Body of pancreas (tissue), 4 donors: ENCODE measurements around the gene TMEM234. TPM values are rescaled to one million over a fixed set of nuclear protein-coding genes. Genes with fewer than 3 reads are reported as not detected.

Experiments
- ATAC-seq: fragments of 150-250 bp; one replicate; pipeline ENCODE4 v1.9.1; 2016
- DNase-seq, 4 donors: peaks; one replicate each; pipeline ENCODE4 v3.0.0-alpha.2; 2019
- H3K27ac ChIP-seq, 4 donors: fragments of 200-600 bp; sonication (generic); 1 replicate in 3 of 4; 2 replicates in 1 of 4; pipeline versions ENCODE4 v1.5.1 to v1.6.1; 2016 to 2019; ENCODE audit warnings: mild to moderate bottlenecking in 1 of 4, mixed read lengths in 1 of 4, moderate library complexity in 1 of 4
- H3K27me3 ChIP-seq, 2 donors: fragments of 200-600 bp; sonication (generic); one replicate each; pipeline ENCODE4 v1.6.0; 2016; ENCODE audit warnings: mild to moderate bottlenecking in 1 of 2
- H3K36me3 ChIP-seq, 2 donors: fragments of 200-600 bp; sonication (generic); replicated peaks in 1 of 2; 2 replicates each; pipeline ENCODE4 v1.5.1; 2016; ENCODE audit warnings: low read depth in 2 of 2; ENCODE audit not compliant: insufficient read depth in 1 of 2
- H3K4me1 ChIP-seq: fragments of 200-600 bp; sonication (generic); one replicate; pipeline ENCODE4 v1.6.0; 2016
- H3K4me3 ChIP-seq, 2 donors: fragments of 200-600 bp; sonication (generic); 1 replicate in 1 of 2; 2 replicates in 1 of 2; pipeline ENCODE4 v1.5.1; 2016 to 2019
- H3K9me3 ChIP-seq, 3 donors: fragments of 200-600 bp; sonication (generic); 1 replicate in 2 of 3; 2 replicates in 1 of 3; pipeline ENCODE4 v1.5.1; 2016
- POLR2A ChIP-seq, 3 donors: fragments of 450-650 bp; IDR thresholded peaks; one replicate each; pipeline ENCODE4 v1.6.1; 2016; ENCODE audit warnings: antibody characterized with exemption in 3 of 3, mild to moderate bottlenecking in 2 of 3
- WGBS, 2 donors: methylation state at CpG; one replicate each; pipeline ENCODE4 v1.1.5; 2017; 5-methylcytosine and 5-hydroxymethylcytosine counted together
- intact Hi-C: fragments of 100-400 bp; cut with DNase I; formaldehyde crosslinking; loops from one replicate; pipeline ENCODE4 v1.15.1; 2023
- total RNA-seq, 2 donors: library from RNA; depleted of rRNA; stranded (reverse); fragments of >200 nt; gene quantifications; one replicate each; pipeline ENCODE4 v1.1.0, GENCODE V29; 2016
- TF ChIP-seq, protein P1 (sequence below), 7 experiments: fragments of 450-650 bp in 4 of 7; fragments of 200-600 bp in 3 of 7; sonication (generic) in 3 of 7; IDR thresholded peaks; one replicate each; pipeline ENCODE4 v1.5.1; 2016 to 2019; ENCODE audit warnings: antibody characterized with exemption in 7 of 7

Gene TMEM234
- total RNA-seq, 2 donors from 2014 or later: 16.3 to 20.8 TPM

DNA sequence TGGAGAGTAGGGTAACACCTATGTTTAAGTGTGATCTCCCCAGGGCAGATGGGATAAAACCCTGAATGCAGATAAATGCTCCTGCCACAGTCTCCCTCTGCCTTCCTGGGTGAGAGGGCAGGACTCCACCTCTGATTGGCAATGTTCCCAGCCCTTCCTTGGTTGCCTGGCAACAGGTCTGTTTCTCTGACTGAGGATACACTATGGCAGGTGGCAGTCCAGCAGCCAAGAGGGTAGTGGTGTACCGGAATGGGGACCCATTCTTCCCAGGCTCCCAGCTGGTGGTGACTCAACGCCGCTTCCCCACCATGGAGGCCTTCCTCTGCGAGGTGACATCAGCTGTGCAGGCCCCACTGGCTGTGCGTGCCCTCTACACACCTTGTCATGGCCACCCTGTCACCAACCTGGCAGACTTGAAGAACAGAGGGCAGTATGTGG is 13.2 kb downstream of the TMEM234 start, which contains the start of gene DCDC2B:
Gene DCDC2B, plus strand, starts transcription at position 199 of the 438 bp plus-strand sequence. Its CDS starts 5 bp downstream, at position 204.
- peak; percentile 59 for ATAC-seq
- H3K27ac ChIP-seq: peak within 1 kb of the TSS in 2 of 4 donors; percentile 31 to 47
- intact Hi-C loops: no loop called here

DNA sequence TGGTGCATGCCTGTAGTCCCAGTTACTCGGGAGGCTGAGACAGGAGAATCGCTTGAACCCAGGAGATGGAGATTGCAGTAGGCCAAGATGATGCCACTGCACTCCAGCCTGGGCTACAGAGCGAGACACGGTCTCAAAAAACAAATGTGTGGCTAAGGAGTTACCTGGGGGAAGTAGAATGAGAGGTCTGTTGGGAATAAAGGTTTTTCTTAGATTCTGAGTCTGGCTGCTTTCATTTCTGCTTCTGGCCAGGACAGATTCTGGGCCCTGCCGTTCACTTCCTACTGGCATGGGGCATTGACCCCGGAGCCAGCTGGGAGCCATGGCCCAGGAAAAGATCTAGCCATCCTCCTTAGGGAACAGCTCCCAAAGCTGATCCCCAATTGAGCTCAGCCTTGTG is 13.7 kb downstream of the TMEM234 start:
- no peaks in the 10 kb centered on the region for H3K36me3 ChIP-seq
- intact Hi-C loops: no loop called here
- H3K9me3 ChIP-seq: no peaks in the 10 kb centered on the region
- no peak overlapping the region for H3K4me3 ChIP-seq
- H3K27ac ChIP-seq: peak overlapping the region in 2 of 4 donors; percentile 31 to 47
- TF ChIP-seq, protein P1, sequence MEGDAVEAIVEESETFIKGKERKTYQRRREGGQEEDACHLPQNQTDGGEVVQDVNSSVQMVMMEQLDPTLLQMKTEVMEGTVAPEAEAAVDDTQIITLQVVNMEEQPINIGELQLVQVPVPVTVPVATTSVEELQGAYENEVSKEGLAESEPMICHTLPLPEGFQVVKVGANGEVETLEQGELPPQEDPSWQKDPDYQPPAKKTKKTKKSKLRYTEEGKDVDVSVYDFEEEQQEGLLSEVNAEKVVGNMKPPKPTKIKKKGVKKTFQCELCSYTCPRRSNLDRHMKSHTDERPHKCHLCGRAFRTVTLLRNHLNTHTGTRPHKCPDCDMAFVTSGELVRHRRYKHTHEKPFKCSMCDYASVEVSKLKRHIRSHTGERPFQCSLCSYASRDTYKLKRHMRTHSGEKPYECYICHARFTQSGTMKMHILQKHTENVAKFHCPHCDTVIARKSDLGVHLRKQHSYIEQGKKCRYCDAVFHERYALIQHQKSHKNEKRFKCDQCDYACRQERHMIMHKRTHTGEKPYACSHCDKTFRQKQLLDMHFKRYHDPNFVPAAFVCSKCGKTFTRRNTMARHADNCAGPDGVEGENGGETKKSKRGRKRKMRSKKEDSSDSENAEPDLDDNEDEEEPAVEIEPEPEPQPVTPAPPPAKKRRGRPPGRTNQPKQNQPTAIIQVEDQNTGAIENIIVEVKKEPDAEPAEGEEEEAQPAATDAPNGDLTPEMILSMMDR (IDR thresholded peaks at IDR 0.05): no peak
- no peak for TF ChIP-seq POLR2A (IDR thresholded peaks at IDR 0.05)
- WGBS, 2 donors: 79 to 82% methylated on average over 6 of the region's 6 CpGs
- no peaks in the 10 kb centered on the region for H3K27me3 ChIP-seq
- DNase-seq (no peak), ATAC-seq (no peak)
- H3K4me1 ChIP-seq: peaks cover 22% of the 10 kb centered on the region

More for the DNA sequence above, 13.2 kb downstream of the TMEM234 start, which contains the start of gene DCDC2B:
- Histone ChIP-seq H3K27me3 (no peaks in the 10 kb centered on the region), H3K4me3 (no peak within 1 kb of the TSS), H3K4me1 (peaks cover 22% of the 10 kb centered on the region), H3K36me3 (no peaks in the 10 kb centered on the region), H3K9me3 (no peaks in the 10 kb centered on the region)
- WGBS, 2 donors: 60 to 64% methylated on average over 1 to 5 of the region's 5 CpGs
- no peak for TF ChIP-seq POLR2A (IDR thresholded peaks at IDR 0.05)
- TF ChIP-seq, protein P1 (IDR thresholded peaks at IDR 0.05): no peak
- DNase-seq: peak; percentile 85 to 90 (median 89)

DNA sequence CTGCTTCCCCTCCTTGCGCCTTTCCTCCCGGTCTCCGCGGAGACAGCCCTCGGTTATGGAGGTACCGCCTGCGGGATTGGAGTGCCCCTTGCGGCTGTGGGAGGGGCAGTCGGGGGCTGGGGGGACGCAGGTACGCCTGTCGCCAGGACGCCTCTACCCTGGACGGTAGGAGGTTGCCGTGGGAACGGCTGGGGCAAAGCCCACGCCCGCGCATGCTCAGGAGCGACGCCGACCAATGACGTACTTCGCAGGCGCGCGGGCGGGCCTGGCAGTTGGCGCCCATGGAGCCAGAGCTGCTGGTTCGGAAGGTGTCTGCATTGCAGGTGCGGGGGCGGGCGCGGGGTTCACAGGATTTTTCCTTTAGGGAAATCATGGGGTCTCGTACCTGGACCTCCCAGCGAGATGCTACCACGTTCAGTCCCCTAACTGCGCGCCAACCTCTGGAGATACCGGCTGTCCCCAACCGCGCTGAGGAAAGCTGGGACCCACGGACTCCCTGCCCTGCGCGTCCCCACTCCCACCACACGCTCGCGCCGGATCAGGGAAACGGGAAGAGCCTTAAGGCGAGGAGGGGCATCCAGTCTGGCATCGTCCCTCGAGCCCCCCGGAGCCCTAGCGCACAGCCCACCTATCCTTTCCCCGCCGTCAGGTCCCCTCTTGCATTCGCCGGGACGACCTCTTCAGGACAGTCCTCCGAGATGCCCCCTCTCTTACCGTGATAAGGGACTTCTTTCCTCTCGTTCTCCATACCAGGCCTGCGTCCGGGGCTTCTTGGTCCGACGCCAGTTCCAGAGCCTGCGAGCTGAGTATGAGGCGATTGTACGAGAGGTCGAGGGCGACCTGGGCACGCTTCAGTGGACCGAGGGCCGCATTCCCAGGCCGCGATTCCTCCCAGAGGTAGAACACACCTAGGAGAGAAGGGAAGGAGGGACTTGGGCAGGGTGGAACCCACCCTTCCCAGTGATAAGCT is 16.5 kb downstream of the TMEM234 start, which contains the start of gene IQCC:
Gene IQCC, plus strand, starts transcription at position 271 of the 970 bp plus-strand sequence. Its CDS starts 11 bp downstream, at position 282.
- TF ChIP-seq, protein P1 (IDR thresholded peaks at IDR 0.05): peak in 1 of 7 experiments; percentile 24
- peak; percentile 57 to 90 (median 84) for TF ChIP-seq POLR2A (IDR thresholded peaks at IDR 0.05)
- Histone ChIP-seq H3K9me3 (no peaks in the 10 kb centered on the region), H3K36me3 (no peaks in the 10 kb centered on the region), H3K27me3 (no peaks in the 10 kb centered on the region), H3K27ac (peak within 1 kb of the TSS; percentile 29 to 64 (median 52)), H3K4me1 (peaks cover 36% of the 10 kb centered on the region), H3K4me3 (peak within 1 kb of the TSS; percentile 62 to 66)
- WGBS, 2 donors: 0 to 1% methylated on average over 9 to 77 of the region's 77 CpGs
- ATAC-seq (peak; percentile 89), DNase-seq (peak; percentile 91 to 93 (median 92))
- intact Hi-C loops: no loop called here

DNA sequence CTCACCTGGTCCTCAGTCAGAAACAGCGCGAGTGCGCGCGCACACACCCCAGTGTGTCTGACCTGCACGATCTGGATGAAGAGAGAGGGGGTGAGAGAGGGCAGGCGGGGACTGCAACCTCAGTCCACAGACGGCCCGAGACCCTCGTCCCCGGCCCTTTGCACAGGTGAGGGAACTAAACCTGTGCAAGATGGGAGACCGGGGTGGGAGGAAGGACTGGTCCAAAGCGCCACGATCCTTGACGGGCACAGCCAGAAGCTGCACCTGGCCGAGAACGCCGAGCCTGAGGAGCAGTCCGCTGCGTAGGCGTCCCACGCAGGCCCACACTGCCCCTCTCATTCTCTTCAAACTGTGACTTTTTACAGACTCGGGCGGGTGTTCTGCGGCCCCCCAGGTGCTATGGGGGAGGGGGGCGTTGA is 17.2 kb downstream of the TMEM234 start:
- Histone ChIP-seq H3K27ac (peak overlapping the region in 3 of 4 donors; percentile 44 to 64 (median 60)), H3K4me3 (peak overlapping the region; percentile 62 to 66), H3K9me3 (no peaks in the 10 kb centered on the region), H3K36me3 (no peaks in the 10 kb centered on the region), H3K27me3 (no peaks in the 10 kb centered on the region), H3K4me1 (peaks cover 42% of the 10 kb centered on the region)
- TF ChIP-seq, protein P1 (IDR thresholded peaks at IDR 0.05): no peak
- no peak for TF ChIP-seq POLR2A (IDR thresholded peaks at IDR 0.05)
- intact Hi-C loops: no loop called here
- DNase-seq: peak in 2 of 4 donors; percentile 30 to 39
- ATAC-seq: peak; percentile 10
- WGBS, 2 donors: 17 to 27% methylated on average over 21 to 26 of the region's 26 CpGs
